Activated T-cell treated with anti-CD3 and anti-CD28 coated beads for 48 hours (primary cell): ENCODE results near the gene AK5.

Experiments used
- DNase-seq: peaks from one replicate; pipeline ENCODE4 v3.0.0-alpha.2; 2020; ENCODE audit warnings: low read depth

AK5 gene

GRCh38 chr1:77288275-77288674 lies 6.5 kb downstream of the AK5 start:
- DNase-seq = no peak

DNA sequence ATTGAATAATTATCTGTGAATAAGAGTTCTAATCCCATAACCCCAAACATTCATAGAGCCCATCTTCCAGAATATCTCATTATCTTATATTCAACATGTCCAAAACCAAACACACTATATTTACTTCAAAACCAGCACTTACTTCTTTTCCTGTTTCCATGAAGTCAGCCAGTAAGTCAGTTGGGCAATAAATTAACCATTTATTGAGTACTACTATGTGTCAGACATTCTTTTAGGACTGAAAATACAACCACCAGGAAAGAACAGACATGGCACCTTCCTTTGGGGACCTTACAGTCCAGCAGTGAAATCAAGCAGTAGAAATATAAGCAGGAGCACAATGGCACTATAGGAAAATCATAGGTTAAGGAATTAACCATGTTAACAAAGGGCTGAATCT lies 8.8 kb downstream of the AK5 start:
- DNase-seq = no peak

DNA sequence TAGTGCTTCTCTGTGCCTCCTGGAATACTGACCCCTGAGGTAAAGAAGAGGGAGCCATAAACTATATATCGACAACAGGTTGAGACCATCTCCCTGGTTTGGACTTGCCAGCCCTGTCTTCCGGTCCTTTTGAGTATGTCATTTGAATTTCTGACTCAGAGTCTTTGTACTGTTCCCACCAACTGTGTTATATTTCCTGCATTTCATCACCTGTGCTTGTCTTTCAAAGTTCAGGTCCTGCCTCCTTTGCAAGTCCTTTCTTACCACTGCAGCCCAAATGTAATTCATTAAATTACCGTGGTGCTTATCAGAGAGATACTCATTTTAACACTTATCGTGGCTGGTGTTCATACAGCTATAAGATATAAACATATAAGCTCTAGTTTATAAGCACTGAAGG lies 10.7 kb downstream of the AK5 start:
- no peak for DNase-seq

DNA sequence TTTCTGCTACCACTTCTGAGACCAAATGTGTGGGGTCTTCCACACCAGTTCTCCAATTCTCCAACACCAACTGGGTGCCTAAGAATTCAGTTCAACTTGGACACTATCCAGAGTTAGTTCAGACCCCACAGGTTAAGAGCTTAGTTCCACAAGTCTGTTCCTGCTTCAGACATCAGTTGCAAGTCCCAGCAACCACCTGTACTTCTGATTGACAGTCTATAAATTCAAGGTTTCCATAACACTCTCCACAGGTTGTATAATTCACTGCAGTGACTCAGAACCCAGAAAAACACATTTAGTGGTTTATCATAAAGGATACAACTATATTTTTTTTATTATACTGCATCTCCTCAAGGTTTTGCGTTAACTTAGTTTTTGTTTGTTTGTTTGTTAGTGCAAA lies 18.7 kb downstream of the AK5 start:
- DNase-seq = no peak

GRCh38 chr1:77303387-77303786 lies 21.6 kb downstream of the AK5 start:
- DNase-seq = no peak

GRCh38 chr1:77308889-77309621 lies 27.2 kb downstream of the AK5 start:
- no peak for DNase-seq

DNA sequence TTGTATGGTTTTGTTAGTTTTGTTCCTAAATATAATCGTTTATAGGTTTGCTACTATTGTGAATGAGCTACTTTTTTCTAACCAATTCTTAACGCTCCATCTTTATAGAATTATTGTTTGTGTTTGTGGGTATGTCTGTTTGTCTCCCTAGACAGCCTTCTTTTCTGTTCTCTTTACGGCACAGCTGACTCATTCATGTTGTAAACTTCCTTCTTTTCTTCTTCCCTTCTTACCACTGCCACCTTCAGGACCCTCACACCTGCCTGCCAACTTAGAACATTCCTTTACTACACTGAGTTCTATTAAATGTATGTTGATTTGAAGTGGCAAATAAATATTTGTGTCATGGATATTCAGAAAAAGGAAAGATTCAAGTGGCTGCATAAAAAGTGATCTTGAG lies 29.1 kb downstream of the AK5 start:
- no peak for DNase-seq

GRCh38 chr1:77312364-77312763 lies 30.5 kb downstream of the AK5 start:
- DNase-seq = peak; percentile 8

- peak; percentile 16 for DNase-seq
These were observed 31.7 kb downstream of the AK5 start for GRCh38 chr1:77313491-77313890.

DNA sequence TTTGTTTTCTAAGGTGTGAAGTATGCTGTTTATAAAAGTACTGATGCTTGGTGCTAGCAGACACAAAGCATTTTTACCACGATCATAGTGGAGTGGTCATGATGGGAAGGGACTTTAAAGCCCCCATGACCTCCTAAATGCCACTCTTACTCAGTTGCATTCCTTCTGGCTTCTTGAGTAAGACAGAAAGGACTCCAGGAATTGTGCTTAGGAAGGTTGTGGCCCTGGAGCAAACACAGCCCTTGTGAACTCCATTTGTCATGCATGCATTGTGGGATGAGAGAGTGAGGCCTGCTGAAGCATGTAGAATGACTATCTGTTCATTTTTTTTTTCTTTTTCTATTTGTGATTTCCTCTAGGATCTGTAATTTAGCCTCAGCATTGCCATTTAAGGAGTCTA lies 34.2 kb downstream of the AK5 start:
- no peak for DNase-seq

- no peak for DNase-seq
These were observed 35.1 kb downstream of the AK5 start for GRCh38 chr1:77316966-77317365.

GRCh38 chr1:77319036-77319705 lies 37.4 kb downstream of the AK5 start:
- no peak for DNase-seq

GRCh38 chr1:77322061-77322900 lies 40.5 kb downstream of the AK5 start:
- no peak for DNase-seq

- DNase-seq = no peak
These were observed 51.7 kb downstream of the AK5 start for GRCh38 chr1:77333501-77333900.

- DNase-seq = no peak
These were observed 54.9 kb downstream of the AK5 start for GRCh38 chr1:77336729-77337128.

GRCh38 chr1:77339326-77339725 lies 57.5 kb downstream of the AK5 start:
- DNase-seq = no peak

DNA sequence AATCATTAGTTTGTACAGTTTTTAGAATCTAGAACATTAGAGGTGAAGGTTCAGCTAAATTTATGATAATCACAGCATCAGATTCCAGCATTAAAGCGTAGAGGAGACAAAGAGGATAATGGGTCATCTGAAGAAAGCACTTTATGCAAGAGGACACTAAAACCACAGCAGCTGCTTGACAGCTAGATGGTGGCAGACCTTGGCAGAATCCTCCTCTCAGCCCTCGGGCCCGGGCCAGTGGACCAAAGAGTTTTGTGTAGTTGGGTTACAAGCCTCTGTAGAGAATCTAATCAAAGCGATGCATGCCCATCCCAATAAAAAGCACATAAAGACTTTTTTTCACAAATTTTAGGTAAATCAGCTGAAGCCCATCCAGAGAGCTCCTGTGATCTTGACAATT lies 59.4 kb downstream of the AK5 start:
- no peak for DNase-seq

DNA sequence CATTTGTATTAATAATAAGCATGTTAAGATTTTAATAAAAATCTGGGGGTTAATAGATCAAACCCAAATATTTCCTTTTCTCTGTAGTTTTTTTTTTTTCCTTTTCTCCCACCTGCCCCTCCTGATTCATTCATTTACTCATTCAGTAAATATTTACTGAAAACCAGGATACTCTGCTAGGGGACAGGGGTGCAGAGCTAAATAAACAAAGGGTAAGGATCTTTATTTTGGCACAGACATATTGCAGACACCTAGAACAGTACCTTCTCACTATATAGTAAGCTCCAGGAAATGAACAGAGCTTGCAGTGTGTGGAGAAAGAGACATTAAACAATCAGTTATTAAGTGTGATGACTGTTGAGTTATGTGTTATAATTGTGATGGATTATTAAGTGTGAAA lies 60.9 kb downstream of the AK5 start:
- no peak for DNase-seq

GRCh38 chr1:77347646-77348045 lies 65.8 kb downstream of the AK5 start:
- DNase-seq = peak; percentile 3

- no peak for DNase-seq
These were observed 66.7 kb downstream of the AK5 start for GRCh38 chr1:77348549-77348948.

- no peak for DNase-seq
These were observed 67.5 kb downstream of the AK5 start for GRCh38 chr1:77349275-77349674.

DNA sequence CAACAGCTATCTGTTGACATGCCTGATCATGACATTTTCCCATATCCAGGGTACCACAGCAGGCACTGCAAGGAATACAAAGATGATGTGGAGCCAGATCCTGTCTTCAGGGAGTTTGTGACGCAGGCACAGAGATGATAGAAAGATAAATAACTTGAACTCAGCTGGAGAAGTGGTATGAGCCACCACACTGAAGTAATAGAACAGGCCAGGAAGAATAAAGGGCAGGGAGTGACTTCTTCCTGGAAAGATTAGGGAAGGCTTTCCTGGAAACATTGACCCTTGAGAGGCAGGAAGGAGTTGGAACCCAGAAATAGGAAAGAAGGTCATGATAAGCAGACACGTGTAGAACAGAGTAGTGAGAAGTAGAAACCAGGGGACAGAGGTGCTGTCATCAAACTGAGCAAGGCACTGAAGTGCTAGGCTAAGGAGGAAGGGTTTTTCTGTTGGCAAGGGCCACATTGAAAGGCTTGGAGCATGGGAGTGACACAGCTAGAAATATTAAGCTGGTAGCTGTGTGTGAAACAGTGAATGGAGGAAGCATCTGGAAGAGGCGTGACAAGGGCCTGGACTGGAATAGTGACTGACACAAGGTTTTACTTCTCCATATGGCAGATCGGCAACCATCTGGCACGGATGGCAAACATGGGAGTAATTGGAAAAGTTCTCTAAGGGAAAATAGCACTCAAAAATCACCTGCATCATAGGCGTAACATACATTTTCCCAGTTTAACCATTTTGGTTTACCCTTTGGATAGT lies 68.4 kb downstream of the AK5 start:
- DNase-seq = no peak
